H1 (cell line): ENCODE data around the gene CDH7.

Experiments
- BCL11A ChIP-seq, 2 experiments: IDR thresholded peaks; one replicate each; pipeline ENCODE4 v1.6.1; 2011; ENCODE audit warnings: low read depth in 2 of 2, low read length in 2 of 2, mild to moderate bottlenecking in 2 of 2
- BRCA1 ChIP-seq: IDR thresholded peaks from 2 replicates; pipeline ENCODE4 v1.6.1; 2012; ENCODE audit warnings: low read depth, low read length, improper control_type of control experiment
- CHD1 ChIP-seq: IDR thresholded peaks from 2 replicates; pipeline ENCODE4 v1.6.1; 2012; ENCODE audit warnings: low read depth, low read length, improper control_type of control experiment
- CHD2 ChIP-seq: IDR thresholded peaks from 2 replicates; pipeline ENCODE4 v1.6.1; 2012; ENCODE audit warnings: low read length, improper control_type of control experiment
- CREB1 ChIP-seq: IDR thresholded peaks from 2 replicates; pipeline ENCODE4 v1.6.1; 2012; ENCODE audit warnings: inconsistent platforms
- CTCF ChIP-seq, 3 experiments: IDR thresholded peaks; 1 replicate in 2 of 3; 2 replicates in 1 of 3; pipeline versions ENCODE4 v1.5.1 to v1.6.1; 2011; ENCODE audit warnings: low read length in 3 of 3, mild to moderate bottlenecking in 3 of 3, inconsistent platforms in 2 of 3, low read depth in 1 of 3, moderate library complexity in 1 of 3; ENCODE audit not compliant: insufficient read depth in 1 of 3; ENCODE audit errors: control extremely low read depth in 1 of 3
- EP300 ChIP-seq, 2 experiments: IDR thresholded peaks; 1 replicate in 1 of 2; 2 replicates in 1 of 2; pipeline ENCODE4 v1.6.1; 2011 to 2012; ENCODE audit warnings: low read depth in 2 of 2, low read length in 2 of 2, mild to moderate bottlenecking in 2 of 2, borderline replicate concordance in 1 of 2, inconsistent platforms in 1 of 2, moderate library complexity in 1 of 2
- EZH2 ChIP-seq: fragments of 200-600 bp; sonication (generic); IDR thresholded peaks from 2 replicates; pipeline ENCODE4 v1.7.1; 2012; ENCODE audit warnings: low read depth, mild to moderate bottlenecking, moderate library complexity, low read length, inconsistent platforms; ENCODE audit not compliant: severe bottlenecking
- PHF8 ChIP-seq: fragments of 200-600 bp; sonication (generic); conservative IDR thresholded peaks from 2 replicates; pipeline ENCODE4 v1.7.1; 2012; ENCODE audit warnings: low read depth, mild to moderate bottlenecking, inconsistent platforms, low read length, moderate library complexity
- POLR2A ChIP-seq, 2 experiments: IDR thresholded peaks; 1 replicate in 1 of 2; 2 replicates in 1 of 2; pipeline ENCODE4 v1.6.1; 2011; ENCODE audit warnings: low read depth in 2 of 2, low read length in 2 of 2, mild to moderate bottlenecking in 2 of 2; ENCODE audit errors: control extremely low read depth in 1 of 2
- SP2 ChIP-seq: IDR thresholded peaks from 2 replicates; pipeline ENCODE4 v1.6.1; 2012; ENCODE audit warnings: mild to moderate bottlenecking, low read length, inconsistent platforms
- USF2 ChIP-seq: IDR thresholded peaks from 2 replicates; pipeline ENCODE4 v1.6.1; 2011; ENCODE audit warnings: low read length, improper control_type of control experiment

- TF ChIP-seq EP300 (IDR thresholded peaks at IDR 0.05; ENCODE audit: borderline replicate concordance in 1 of 2, low read depth in 2 of 2, low read length in 2 of 2) (no peak), CTCF (IDR thresholded peaks at IDR 0.05; ENCODE audit: control extremely low read depth in 1 of 3, insufficient read depth in 1 of 3, low read depth in 1 of 3, low read length in 3 of 3) (no peak), EZH2 (no peak), BRCA1 (no peak), BCL11A (IDR thresholded peaks at IDR 0.05; ENCODE audit: low read depth in 2 of 2, low read length in 2 of 2) (no peak), POLR2A (IDR thresholded peaks at IDR 0.05; ENCODE audit: control extremely low read depth in 1 of 2, low read depth in 2 of 2, low read length in 2 of 2) (no peak), CREB1 (no peak), CHD2 (no peak), CHD1 (no peak), USF2 (no peak), PHF8 (no peak), SP2 (no peak)
Measured at GRCh38 chr18:65827444-65827843, 76.6 kb downstream of the CDH7 start.
